Endodermal cell (in vitro differentiated cells): ENCODE results near the gene THAP11. TPM values are rescaled to one million over a fixed set of nuclear protein-coding genes. Genes with fewer than 3 reads are reported as not detected.
"Not testable (repeated sequence)": the region's sequence is repeated elsewhere in the genome, so short reads cannot be mapped to it uniquely, and the experiment has no call there.

Experiments
- DNase-seq: peaks from one replicate; pipeline ENCODE4 v3.0.0-alpha.2; 2017
- H3K27ac ChIP-seq: 2 replicates; pipeline ENCODE4 v1.5.1; 2013; ENCODE audit warnings: mild to moderate bottlenecking, low read depth, low read length, moderate library complexity
- H3K27me3 ChIP-seq: 2 replicates; pipeline ENCODE4 v1.6.1; 2013; ENCODE audit warnings: mild to moderate bottlenecking, low read length, moderate library complexity; ENCODE audit not compliant: insufficient read depth, control insufficient read depth, poor library complexity, severe bottlenecking
- H3K36me3 ChIP-seq: 2 replicates; pipeline ENCODE4 v1.7.0; 2013; ENCODE audit warnings: mild to moderate bottlenecking, low read length, moderate library complexity; ENCODE audit not compliant: control insufficient read depth, insufficient read depth
- H3K4me1 ChIP-seq: one replicate; pipeline ENCODE4 v1.7.0; 2013; ENCODE audit warnings: low read length; ENCODE audit not compliant: control insufficient read depth, insufficient read depth
- H3K4me3 ChIP-seq: 2 replicates; pipeline ENCODE4 v1.5.1; 2013; ENCODE audit warnings: mild to moderate bottlenecking, low read length, moderate library complexity
- H3K9ac ChIP-seq: 2 replicates; pipeline ENCODE4 v1.6.1; 2013; ENCODE audit warnings: mild to moderate bottlenecking, low read length, moderate library complexity; ENCODE audit not compliant: poor library complexity, severe bottlenecking; ENCODE audit errors: extremely low read depth
- H3K9me3 ChIP-seq: 2 replicates; pipeline ENCODE4 v1.6.1; 2013; ENCODE audit warnings: mild to moderate bottlenecking, low read length, moderate library complexity; ENCODE audit not compliant: control insufficient read depth
- H3K27ac Mint-ChIP-seq: 2 replicates; pipeline ENCODE4 v1.8.0; 2020; ENCODE audit warnings: mixed read lengths
- H3K27me3 Mint-ChIP-seq: 2 replicates; pipeline ENCODE4 v1.8.0; 2021; ENCODE audit warnings: mild to moderate bottlenecking, mixed read lengths; ENCODE audit not compliant: insufficient read depth
- H3K36me3 Mint-ChIP-seq: 2 replicates; pipeline ENCODE4 v1.8.0; 2020; ENCODE audit warnings: low read depth, mixed read lengths
- H3K4me1 Mint-ChIP-seq: 2 replicates; pipeline ENCODE4 v1.8.0; 2020; ENCODE audit warnings: mixed read lengths
- H3K4me3 Mint-ChIP-seq: 2 replicates; pipeline ENCODE4 v1.8.0; 2020; ENCODE audit warnings: mild to moderate bottlenecking, moderate library complexity, mixed read lengths
- H3K9me3 Mint-ChIP-seq: 2 replicates; pipeline ENCODE4 v1.8.0; 2020; ENCODE audit warnings: mild to moderate bottlenecking, mixed read lengths
- CTCF ChIP-seq: fragments of 200-600 bp; sonication (generic); conservative IDR thresholded peaks from 2 replicates; pipeline ENCODE4 v1.5.0; 2021; ENCODE audit warnings: antibody characterized with exemption, mild to moderate bottlenecking
- WGBS, 2 experiments: methylation state at CpG; one replicate each; pipeline versions ENCODE4 v1.1.5 to v1.1.7; 2013; ENCODE audit warnings: missing lambda C conversion rate in 2 of 2, mixed read lengths in 1 of 2; ENCODE audit not compliant: insufficient coverage in 1 of 2, insufficient read length in 1 of 2; 5-methylcytosine and 5-hydroxymethylcytosine counted together
- total RNA-seq, 2 donors: library from RNA; stranded (reverse); fragmentation: NEBNext Ultra II Directional in 1 of 2; extraction: Animal tissue kit (Norgen Biotek cat#: 25700) in 1 of 2; gene quantifications; 2 replicates in 1 of 2; 3 replicates in 1 of 2; pipeline ENCODE4 v1.2.1, GENCODE V29; 2021

The THAP11 gene
- total RNA-seq, 2 donors from 2014 or later, result 28.0 to 32.9 TPM

GRCh38 chr16:67862623-67863583 lies 20.8 kb downstream of the THAP11 start:
- Histone ChIP-seq H3K9ac (no peak overlapping the region), H3K4me1 (no peaks in the 10 kb centered on the region), H3K36me3 (peaks cover 80% of the 10 kb centered on the region), H3K27me3 (no peaks in the 10 kb centered on the region), H3K27ac (no peak overlapping the region), H3K4me3 (no peak overlapping the region), H3K9me3 (no peaks in the 10 kb centered on the region)
- H3K4me1 Mint-ChIP-seq, result peaks cover 22% of the 10 kb centered on the region
- H3K4me3 Mint-ChIP-seq, result no peak overlapping the region
- no peak for TF ChIP-seq CTCF
- WGBS, 2 experiments, result 92 to 94% methylated on average over 7 to 11 of the region's 11 CpGs
- no peaks in the 10 kb centered on the region for H3K27me3 Mint-ChIP-seq
- H3K36me3 Mint-ChIP-seq, result peaks cover 51% of the 10 kb centered on the region
- no peak for DNase-seq
- no peaks in the 10 kb centered on the region for H3K9me3 Mint-ChIP-seq
- H3K27ac Mint-ChIP-seq, result no peak overlapping the region

- not testable (repeated sequence) for H3K27ac ChIP-seq, H3K27me3 ChIP-seq, DNase-seq, H3K27me3 Mint-ChIP-seq, H3K27ac Mint-ChIP-seq, H3K9ac ChIP-seq, H3K9me3 ChIP-seq, H3K9me3 Mint-ChIP-seq, H3K4me3 ChIP-seq, H3K4me1 ChIP-seq, H3K4me3 Mint-ChIP-seq
- Mint-ChIP-seq H3K36me3 (peaks cover 47% of the 10 kb centered on the region), H3K4me1 (peaks cover 16% of the 10 kb centered on the region)
- H3K36me3 ChIP-seq, result peaks cover 83% of the 10 kb centered on the region
- WGBS, 2 experiments, result 94 to 97% methylated on average over 5 to 6 of the region's 6 CpGs
Measured at GRCh38 chr16:67864044-67864443, 21.9 kb downstream of the THAP11 start.

- H3K4me1 ChIP-seq, result no peaks in the 10 kb centered on the region
- H3K27ac ChIP-seq, result no peak overlapping the region
- H3K9ac ChIP-seq, result no peak overlapping the region
- Mint-ChIP-seq H3K27me3 (no peaks in the 10 kb centered on the region), H3K27ac (peak overlapping the region; percentile 42), H3K4me1 (peaks cover 16% of the 10 kb centered on the region), H3K9me3 (no peaks in the 10 kb centered on the region), H3K36me3 (peaks cover 46% of the 10 kb centered on the region), H3K4me3 (no peak overlapping the region)
- H3K27me3 ChIP-seq, result no peaks in the 10 kb centered on the region
- TF ChIP-seq CTCF, result no peak
- H3K36me3 ChIP-seq, result peaks cover 85% of the 10 kb centered on the region
- no peak overlapping the region for H3K4me3 ChIP-seq
- 75 to 93% methylated on average over 2 of the region's 2 CpGs for WGBS, 2 experiments
- DNase-seq, result peak; percentile 63
- H3K9me3 ChIP-seq, result no peaks in the 10 kb centered on the region
Measured at GRCh38 chr16:67864594-67864993, 22.5 kb downstream of the THAP11 start.
